ENCODE results near the gene TMEM179B. TPM values are rescaled to one million over a fixed set of nuclear protein-coding genes. Genes with fewer than 3 reads are reported as not detected.

TMEM179B gene
- total and polyA plus RNA-seq, 2 of the 13 experiments (the other 11 are each of a cell fraction or from before 2014, with no cell fraction given): 24.8 to 25.7 TPM

DNA sequence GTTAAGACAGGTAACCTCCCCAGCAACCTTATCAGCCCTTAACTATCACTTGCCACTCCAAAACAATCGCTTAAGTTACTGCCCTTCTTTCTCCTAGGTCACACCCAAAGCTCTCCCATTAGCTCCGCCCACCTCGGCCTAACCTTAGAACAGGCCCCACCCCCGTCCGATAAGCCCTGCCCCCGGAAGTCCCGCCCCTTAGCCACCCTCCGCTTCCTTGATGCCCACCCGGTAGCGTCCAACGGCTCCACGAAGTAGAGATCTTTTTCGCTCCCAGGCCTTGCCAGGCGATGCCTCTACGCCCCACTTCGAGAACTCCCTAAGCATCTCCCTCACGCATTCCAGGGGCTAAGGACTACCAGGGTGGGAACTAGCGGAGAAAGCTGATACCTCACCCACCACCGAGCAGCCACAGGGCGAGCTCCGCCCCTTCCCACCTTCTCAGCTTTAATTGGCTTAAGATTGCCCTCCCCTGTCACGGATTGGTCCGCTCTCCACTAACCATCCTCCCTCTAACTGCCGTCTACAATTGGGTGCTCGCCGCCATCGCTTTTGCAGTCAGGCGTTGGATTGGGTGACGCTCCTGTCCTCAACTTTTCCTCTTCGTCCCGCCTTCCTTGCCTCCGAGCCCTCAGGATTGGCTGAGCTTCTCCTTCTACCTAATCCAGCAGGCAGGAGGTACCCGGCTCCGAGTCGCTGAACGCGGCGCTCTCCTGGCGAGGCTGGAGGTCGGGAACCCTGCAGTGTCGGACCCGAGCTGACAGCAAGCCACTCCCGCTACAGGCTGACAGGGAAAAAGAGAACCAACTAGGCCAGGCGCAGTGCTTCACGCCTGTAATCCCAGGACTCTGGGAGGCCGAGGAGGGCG is 33.2 kb upstream of the TMEM179B start, which contains the start of gene ZBTB3 (continued):
- TF ChIP-seq CREM (IDR thresholded peaks at IDR 0.05) (peak; percentile 62; the same call in 1 of the 2 replicates), CREM (CRISPR knock-in tag; IDR thresholded peaks at IDR 0.05) (no peak), PAWR (CRISPR knock-in tag; IDR thresholded peaks at IDR 0.05; ENCODE audit: borderline replicate concordance) (no peak), RBAK (CRISPR knock-in tag; IDR thresholded peaks at IDR 0.05) (no peak), ZNF333 (CRISPR knock-in tag; IDR thresholded peaks at IDR 0.05; ENCODE audit: borderline replicate concordance) (no peak), CENPX (CRISPR knock-in tag; IDR thresholded peaks at IDR 0.05) (no peak), NFIB (CRISPR knock-in tag; IDR thresholded peaks at IDR 0.05; ENCODE audit: borderline replicate concordance) (no peak), ZNF530 (CRISPR knock-in tag; IDR thresholded peaks at IDR 0.05; ENCODE audit: low read depth) (no peak), ZNF232 (CRISPR knock-in tag; IDR thresholded peaks at IDR 0.05; ENCODE audit: borderline replicate concordance) (no peak; the same call in 1 of the 2 replicates), ARHGAP35 (CRISPR knock-in tag; IDR thresholded peaks at IDR 0.05; ENCODE audit: borderline replicate concordance) (no peak), PRMT3 (CRISPR knock-in tag; IDR thresholded peaks at IDR 0.05; ENCODE audit: borderline replicate concordance, low read depth) (no peak), HNF4A (CRISPR knock-in tag; IDR thresholded peaks at IDR 0.05) (no peak), ZNF720 (CRISPR knock-in tag; IDR thresholded peaks at IDR 0.05) (no peak), POLR2G (IDR thresholded peaks at IDR 0.05; ENCODE audit: low read depth, low read length) (peak; percentile 92), SIX4 (CRISPR knock-in tag; IDR thresholded peaks at IDR 0.05) (no peak), ZNF577 (CRISPR knock-in tag; IDR thresholded peaks at IDR 0.05; ENCODE audit: borderline replicate concordance, low read depth) (no peak), NFE2L1 (CRISPR knock-in tag; IDR thresholded peaks at IDR 0.05; ENCODE audit: borderline replicate concordance) (no peak), ZNF775 (CRISPR knock-in tag; IDR thresholded peaks at IDR 0.05; ENCODE audit: borderline replicate concordance) (no peak), ZNF292 (CRISPR knock-in tag; IDR thresholded peaks at IDR 0.05; ENCODE audit: borderline replicate concordance, low read depth) (peak; percentile 45; the same call in 1 of the 2 replicates)
- TF ChIP-seq, protein P1, sequence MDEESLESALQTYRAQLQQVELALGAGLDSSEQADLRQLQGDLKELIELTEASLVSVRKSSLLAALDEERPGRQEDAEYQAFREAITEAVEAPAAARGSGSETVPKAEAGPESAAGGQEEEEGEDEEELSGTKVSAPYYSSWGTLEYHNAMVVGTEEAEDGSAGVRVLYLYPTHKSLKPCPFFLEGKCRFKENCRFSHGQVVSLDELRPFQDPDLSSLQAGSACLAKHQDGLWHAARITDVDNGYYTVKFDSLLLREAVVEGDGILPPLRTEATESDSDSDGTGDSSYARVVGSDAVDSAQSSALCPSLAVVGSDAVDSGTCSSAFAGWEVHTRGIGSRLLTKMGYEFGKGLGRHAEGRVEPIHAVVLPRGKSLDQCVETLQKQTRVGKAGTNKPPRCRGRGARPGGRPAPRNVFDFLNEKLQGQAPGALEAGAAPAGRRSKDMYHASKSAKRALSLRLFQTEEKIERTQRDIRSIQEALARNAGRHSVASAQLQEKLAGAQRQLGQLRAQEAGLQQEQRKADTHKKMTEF (CRISPR knock-in tag; IDR thresholded peaks at IDR 0.05): peak; percentile 13; the same call in 1 of the 2 replicates
- TF ChIP-seq, protein P2, sequence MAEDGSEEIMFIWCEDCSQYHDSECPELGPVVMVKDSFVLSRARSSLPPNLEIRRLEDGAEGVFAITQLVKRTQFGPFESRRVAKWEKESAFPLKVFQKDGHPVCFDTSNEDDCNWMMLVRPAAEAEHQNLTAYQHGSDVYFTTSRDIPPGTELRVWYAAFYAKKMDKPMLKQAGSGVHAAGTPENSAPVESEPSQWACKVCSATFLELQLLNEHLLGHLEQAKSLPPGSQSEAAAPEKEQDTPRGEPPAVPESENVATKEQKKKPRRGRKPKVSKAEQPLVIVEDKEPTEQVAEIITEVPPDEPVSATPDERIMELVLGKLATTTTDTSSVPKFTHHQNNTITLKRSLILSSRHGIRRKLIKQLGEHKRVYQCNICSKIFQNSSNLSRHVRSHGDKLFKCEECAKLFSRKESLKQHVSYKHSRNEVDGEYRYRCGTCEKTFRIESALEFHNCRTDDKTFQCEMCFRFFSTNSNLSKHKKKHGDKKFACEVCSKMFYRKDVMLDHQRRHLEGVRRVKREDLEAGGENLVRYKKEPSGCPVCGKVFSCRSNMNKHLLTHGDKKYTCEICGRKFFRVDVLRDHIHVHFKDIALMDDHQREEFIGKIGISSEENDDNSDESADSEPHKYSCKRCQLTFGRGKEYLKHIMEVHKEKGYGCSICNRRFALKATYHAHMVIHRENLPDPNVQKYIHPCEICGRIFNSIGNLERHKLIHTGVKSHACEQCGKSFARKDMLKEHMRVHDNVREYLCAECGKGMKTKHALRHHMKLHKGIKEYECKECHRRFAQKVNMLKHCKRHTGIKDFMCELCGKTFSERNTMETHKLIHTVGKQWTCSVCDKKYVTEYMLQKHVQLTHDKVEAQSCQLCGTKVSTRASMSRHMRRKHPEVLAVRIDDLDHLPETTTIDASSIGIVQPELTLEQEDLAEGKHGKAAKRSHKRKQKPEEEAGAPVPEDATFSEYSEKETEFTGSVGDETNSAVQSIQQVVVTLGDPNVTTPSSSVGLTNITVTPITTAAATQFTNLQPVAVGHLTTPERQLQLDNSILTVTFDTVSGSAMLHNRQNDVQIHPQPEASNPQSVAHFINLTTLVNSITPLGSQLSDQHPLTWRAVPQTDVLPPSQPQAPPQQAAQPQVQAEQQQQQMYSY (CRISPR knock-in tag; IDR thresholded peaks at IDR 0.05): no peak
- TF ChIP-seq, protein P3, sequence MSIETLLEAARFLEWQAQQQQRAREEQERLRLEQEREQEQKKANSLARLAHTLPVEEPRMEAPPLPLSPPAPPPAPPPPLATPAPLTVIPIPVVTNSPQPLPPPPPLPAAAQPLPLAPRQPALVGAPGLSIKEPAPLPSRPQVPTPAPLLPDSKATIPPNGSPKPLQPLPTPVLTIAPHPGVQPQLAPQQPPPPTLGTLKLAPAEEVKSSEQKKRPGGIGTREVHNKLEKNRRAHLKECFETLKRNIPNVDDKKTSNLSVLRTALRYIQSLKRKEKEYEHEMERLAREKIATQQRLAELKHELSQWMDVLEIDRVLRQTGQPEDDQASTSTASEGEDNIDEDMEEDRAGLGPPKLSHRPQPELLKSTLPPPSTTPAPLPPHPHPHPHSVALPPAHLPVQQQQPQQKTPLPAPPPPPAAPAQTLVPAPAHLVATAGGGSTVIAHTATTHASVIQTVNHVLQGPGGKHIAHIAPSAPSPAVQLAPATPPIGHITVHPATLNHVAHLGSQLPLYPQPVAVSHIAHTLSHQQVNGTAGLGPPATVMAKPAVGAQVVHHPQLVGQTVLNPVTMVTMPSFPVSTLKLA (IDR thresholded peaks at IDR 0.05): no peak
- TF ChIP-seq, protein P4, sequence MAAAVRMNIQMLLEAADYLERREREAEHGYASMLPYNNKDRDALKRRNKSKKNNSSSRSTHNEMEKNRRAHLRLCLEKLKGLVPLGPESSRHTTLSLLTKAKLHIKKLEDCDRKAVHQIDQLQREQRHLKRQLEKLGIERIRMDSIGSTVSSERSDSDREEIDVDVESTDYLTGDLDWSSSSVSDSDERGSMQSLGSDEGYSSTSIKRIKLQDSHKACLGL (CRISPR knock-in tag; IDR thresholded peaks at IDR 0.05): no peak
